Esophagus squamous epithelium (tissue), 5 donors: ENCODE measurements around the gene PHACTR4. TPM values are rescaled to one million over a fixed set of nuclear protein-coding genes. Genes with fewer than 3 reads are reported as not detected.
A peak's percentile ranks its signal among the peaks of the same experiment; 100 is the strongest.
"Not testable (repeated sequence)": the region's sequence is repeated elsewhere in the genome, so short reads cannot be mapped to it uniquely, and the experiment has no call there.

Experiments
- DNase-seq: peaks from one replicate; lab custom pipeline; 2025; lab: John Stamatoyannopoulos, UW
- H3K27ac ChIP-seq, 4 donors: fragments of 200-600 bp; sonication (generic); one replicate each; pipeline ENCODE4 v1.5.1; 2016 to 2019; ENCODE audit warnings: mild to moderate bottlenecking in 1 of 4
- H3K27me3 ChIP-seq, 4 donors: fragments of 200-600 bp; sonication (generic); 1 replicate in 3 of 4; 2 replicates in 1 of 4; pipeline versions ENCODE4 v1.5.1 to v1.6.0; 2017 to 2021; ENCODE audit warnings: antibody characterized with exemption in 1 of 4
- H3K36me3 ChIP-seq, 3 donors: fragments of 200-600 bp; sonication (generic); one replicate each; pipeline ENCODE4 v1.5.1; 2016 to 2019
- H3K4me1 ChIP-seq, 3 donors: fragments of 200-600 bp; sonication (generic); one replicate each; pipeline ENCODE4 v1.5.1; 2017 to 2019
- H3K4me3 ChIP-seq, 4 donors: fragments of 200-600 bp; sonication (generic); 1 replicate in 3 of 4; 2 replicates in 1 of 4; pipeline ENCODE4 v1.5.1; 2016 to 2019; ENCODE audit warnings: mild to moderate bottlenecking in 2 of 4, moderate library complexity in 1 of 4
- H3K9me3 ChIP-seq, 3 donors: fragments of 200-600 bp; sonication (generic); one replicate each; pipeline ENCODE4 v1.5.1; 2016 to 2019
- POLR2A ChIP-seq, 4 donors: fragments of 450-650 bp; IDR thresholded peaks; one replicate each; pipeline ENCODE4 v1.6.1; 2017; ENCODE audit warnings: antibody characterized with exemption in 4 of 4, mild to moderate bottlenecking in 4 of 4, moderate library complexity in 3 of 4
- WGBS, 2 donors: methylation state at CpG; one replicate each; pipeline ENCODE4 v1.1.5; 2018; 5-methylcytosine and 5-hydroxymethylcytosine counted together
- intact Hi-C: fragments of 100-400 bp; cut with DNase I; formaldehyde crosslinking; loops from one replicate; pipeline ENCODE4 v1.15.0; 2022
- total RNA-seq, 4 donors: library from RNA; depleted of rRNA; stranded (reverse); fragments of >200 nt; gene quantifications; one replicate each; pipeline ENCODE4 v1.1.0, GENCODE V29; 2016
- TF ChIP-seq, protein P1 (sequence below), 6 experiments: fragments of 450-650 bp in 4 of 6; fragments of 200-600 bp in 2 of 6; sonication (generic) in 2 of 6; IDR thresholded peaks; one replicate each; pipeline ENCODE4 v1.5.1; 2016 to 2019; ENCODE audit warnings: antibody characterized with exemption in 6 of 6, mild to moderate bottlenecking in 4 of 6, moderate library complexity in 4 of 6
- donor health status: DM: yes; HTN: yes; CAD: no.

The PHACTR4 gene
- total RNA-seq, 4 donors from 2014 or later = 33.4 to 41.0 (median 36.3) TPM

DNA sequence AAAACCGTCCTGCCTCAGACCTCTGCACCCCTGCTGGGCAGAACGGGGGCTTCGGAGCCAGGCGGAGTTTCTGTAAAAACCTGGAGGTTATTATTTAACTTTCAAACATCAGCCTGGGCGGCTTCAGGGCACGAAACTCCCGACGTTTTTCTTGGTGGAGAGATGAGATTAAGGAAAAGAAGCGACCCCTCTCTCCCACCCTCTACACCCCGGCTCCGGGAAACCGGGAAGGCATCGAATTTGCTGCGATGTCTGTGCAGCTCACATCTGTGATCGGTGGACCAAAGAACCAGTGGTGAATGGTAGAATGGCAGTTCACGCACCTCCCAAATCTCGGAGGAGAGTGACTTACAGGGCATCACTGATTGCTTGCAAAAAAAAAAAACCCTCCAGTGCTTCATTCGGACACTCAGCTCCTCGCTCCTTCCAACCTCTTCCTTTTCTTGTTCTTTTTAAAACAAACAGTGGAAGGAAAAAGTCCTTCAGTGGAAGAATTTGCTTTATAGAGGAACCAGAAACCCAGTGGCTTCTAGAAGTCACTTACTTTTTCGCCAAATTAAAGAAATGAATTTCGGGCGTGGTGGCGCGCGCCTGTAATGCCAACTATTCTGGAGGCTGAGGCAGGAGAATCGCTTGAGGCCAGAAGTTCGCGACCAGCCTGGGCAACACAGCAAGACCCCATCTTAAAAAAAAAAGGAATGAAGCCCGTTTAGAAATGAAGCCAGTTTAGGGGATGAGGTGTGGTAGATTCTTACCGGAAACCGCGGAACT is 884 bp downstream of the PHACTR4 start:
- Histone ChIP-seq H3K4me1 (peaks cover 26 to 75% (median 29%) of the 10 kb centered on the region in 3 donors), H3K27me3 (no peaks in the 10 kb centered on the region), H3K36me3 (no peaks in the 10 kb centered on the region), H3K4me3 (peak overlapping the region; percentile 73 to 93 (median 89)), H3K9me3 (no peaks in the 10 kb centered on the region), H3K27ac (peak overlapping the region; percentile 92 to 97 (median 96))
- no peak for DNase-seq
- TF ChIP-seq POLR2A (IDR thresholded peaks at IDR 0.05) = no peak
- TF ChIP-seq, protein P1, sequence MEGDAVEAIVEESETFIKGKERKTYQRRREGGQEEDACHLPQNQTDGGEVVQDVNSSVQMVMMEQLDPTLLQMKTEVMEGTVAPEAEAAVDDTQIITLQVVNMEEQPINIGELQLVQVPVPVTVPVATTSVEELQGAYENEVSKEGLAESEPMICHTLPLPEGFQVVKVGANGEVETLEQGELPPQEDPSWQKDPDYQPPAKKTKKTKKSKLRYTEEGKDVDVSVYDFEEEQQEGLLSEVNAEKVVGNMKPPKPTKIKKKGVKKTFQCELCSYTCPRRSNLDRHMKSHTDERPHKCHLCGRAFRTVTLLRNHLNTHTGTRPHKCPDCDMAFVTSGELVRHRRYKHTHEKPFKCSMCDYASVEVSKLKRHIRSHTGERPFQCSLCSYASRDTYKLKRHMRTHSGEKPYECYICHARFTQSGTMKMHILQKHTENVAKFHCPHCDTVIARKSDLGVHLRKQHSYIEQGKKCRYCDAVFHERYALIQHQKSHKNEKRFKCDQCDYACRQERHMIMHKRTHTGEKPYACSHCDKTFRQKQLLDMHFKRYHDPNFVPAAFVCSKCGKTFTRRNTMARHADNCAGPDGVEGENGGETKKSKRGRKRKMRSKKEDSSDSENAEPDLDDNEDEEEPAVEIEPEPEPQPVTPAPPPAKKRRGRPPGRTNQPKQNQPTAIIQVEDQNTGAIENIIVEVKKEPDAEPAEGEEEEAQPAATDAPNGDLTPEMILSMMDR (IDR thresholded peaks at IDR 0.05) = peak in 4 of 6 experiments; percentile 23 to 48 (median 28)
- intact Hi-C loops = no loop called here
- WGBS, 2 donors = 40 to 42% methylated on average over 23 to 25 of the region's 32 CpGs

DNA sequence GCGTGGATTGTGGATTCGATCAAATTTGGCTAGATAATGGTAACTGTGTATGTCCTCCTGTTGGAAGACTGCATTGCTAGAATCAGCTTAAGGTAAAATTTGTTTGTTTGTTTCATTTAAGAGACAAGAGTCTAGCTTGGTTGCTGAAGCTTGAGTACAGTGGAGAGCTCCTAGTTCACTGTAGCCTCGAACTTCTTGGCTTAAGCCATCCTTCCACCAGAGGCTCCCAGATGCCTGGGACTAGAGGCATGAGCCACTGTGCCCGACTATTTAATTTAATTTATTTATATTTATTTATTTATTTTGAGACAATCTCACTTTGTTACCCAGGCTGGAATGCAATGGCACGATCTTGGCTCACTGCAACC is 1.5 kb downstream of the PHACTR4 start:
- WGBS, 2 donors = 86 to 87% methylated on average over 5 of the region's 5 CpGs
- Histone ChIP-seq H3K4me3 (peak overlapping the region in 1 of 4 donors; percentile 92), H3K36me3 (no peaks in the 10 kb centered on the region), H3K27ac (peak overlapping the region in 2 of 4 donors; percentile 96 to 97), H3K27me3 (no peaks in the 10 kb centered on the region), H3K9me3 (no peaks in the 10 kb centered on the region), H3K4me1 (peaks cover 26 to 70% (median 29%) of the 10 kb centered on the region in 3 donors)
- no peak for DNase-seq
- TF ChIP-seq, protein P1 (IDR thresholded peaks at IDR 0.05) = no peak
- TF ChIP-seq POLR2A (IDR thresholded peaks at IDR 0.05) = no peak
- intact Hi-C loops = no loop called here

DNA sequence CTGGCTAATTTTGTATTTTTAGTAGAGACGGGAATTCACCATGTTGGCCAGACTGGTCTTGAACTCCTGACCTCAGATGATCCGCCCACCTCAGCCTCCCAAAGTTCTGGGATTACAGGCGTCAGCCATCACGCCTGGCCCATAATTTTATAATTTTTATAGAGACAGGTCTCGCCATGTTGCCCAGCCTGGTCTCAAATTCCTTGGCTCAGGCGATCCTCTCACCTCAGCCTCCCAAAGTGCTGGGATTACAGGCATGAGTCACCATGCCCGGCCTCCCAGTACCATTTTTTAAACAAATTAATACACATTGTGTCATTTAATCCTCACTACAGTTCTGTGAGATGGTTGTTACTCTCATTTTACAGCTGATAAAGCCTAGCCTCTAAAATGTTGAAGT is 3.9 kb downstream of the PHACTR4 start:
- H3K9me3 ChIP-seq, DNase-seq, H3K36me3 ChIP-seq, intact Hi-C loops, H3K27me3 ChIP-seq, H3K4me3 ChIP-seq: not testable (repeated sequence)
- Histone ChIP-seq H3K4me1 (peaks cover 23 to 61% (median 29%) of the 10 kb centered on the region in 3 donors), H3K27ac (peak overlapping the region; percentile 30 to 69 (median 57))
- 43 to 57% methylated on average over 7 of the region's 7 CpGs for WGBS, 2 donors

DNA sequence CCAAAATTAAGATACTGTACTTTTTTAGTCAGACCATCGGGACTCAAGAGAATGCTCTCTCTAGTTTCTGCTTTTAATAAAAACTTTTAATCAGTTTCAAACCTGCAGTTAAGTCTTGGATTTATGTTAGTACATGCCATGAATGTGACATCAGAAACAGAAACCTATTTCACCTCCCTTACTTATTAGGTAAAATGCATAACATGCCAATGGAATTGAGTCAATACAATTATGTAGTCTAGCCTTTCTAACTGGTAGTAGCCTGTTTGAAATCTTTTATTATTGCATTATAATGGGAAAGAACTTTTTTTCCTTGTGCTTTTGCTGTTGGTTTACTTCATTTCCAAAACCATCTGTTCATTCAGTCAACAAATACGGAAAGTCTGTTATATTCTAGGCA is 4.8 kb downstream of the PHACTR4 start:
- 32 to 36% methylated on average over 2 of the region's 2 CpGs for WGBS, 2 donors
- Histone ChIP-seq H3K9me3 (no peaks in the 10 kb centered on the region), H3K27ac (peak overlapping the region; percentile 30 to 69 (median 57)), H3K4me1 (peaks cover 20 to 55% (median 24%) of the 10 kb centered on the region in 3 donors), H3K4me3 (no peak overlapping the region), H3K27me3 (no peaks in the 10 kb centered on the region), H3K36me3 (no peaks in the 10 kb centered on the region)
- intact Hi-C loops = no loop called here
- no peak for DNase-seq
- TF ChIP-seq POLR2A (IDR thresholded peaks at IDR 0.05) = no peak
- TF ChIP-seq, protein P1 (IDR thresholded peaks at IDR 0.05) = no peak

DNA sequence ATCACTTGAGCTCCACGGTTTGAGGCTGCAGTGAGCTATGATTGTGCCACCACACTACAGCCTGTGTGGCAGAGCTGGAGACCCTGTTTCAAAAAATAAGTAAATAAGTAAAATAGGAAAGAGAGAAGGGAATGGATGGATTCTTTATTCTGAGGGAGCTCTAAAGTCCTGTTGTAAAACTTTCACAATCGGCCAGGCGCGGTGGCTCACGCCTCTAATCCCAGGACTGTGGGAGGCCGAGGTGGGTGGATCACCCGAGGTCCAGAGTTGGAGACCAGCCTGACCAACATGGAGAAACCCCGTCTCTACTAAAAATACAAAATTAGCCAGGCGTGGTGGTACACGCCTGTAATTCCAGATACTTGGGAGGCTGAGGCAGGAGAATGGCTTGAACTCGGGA is 6.1 kb downstream of the PHACTR4 start:
- H3K4me1 ChIP-seq = peaks cover 18 to 49% (median 23%) of the 10 kb centered on the region in 3 donors
- H3K36me3 ChIP-seq, DNase-seq, H3K27me3 ChIP-seq, H3K9me3 ChIP-seq, H3K27ac ChIP-seq, H3K4me3 ChIP-seq, intact Hi-C loops: not testable (repeated sequence)
- 88 to 94% methylated on average over 11 of the region's 11 CpGs for WGBS, 2 donors

DNA sequence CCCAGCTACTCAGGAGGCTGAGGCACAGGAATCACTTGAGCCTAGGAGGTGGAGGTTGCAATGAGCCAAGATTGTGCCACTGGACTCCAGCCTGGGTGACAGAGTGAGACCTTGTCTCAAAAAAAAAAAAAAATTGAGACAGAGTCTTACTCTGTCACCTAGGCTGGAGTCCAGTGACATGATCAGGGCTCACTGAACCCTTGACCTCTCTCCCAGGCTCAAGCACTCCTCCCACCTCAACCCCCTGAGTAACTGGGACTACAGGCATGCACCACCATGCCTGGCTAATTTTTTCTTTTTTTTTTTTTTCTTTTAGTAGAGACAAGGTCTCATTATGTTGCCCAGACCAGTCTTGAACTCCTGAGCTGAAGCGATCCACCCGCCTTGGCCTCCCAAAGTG is 6.7 kb downstream of the PHACTR4 start:
- H3K36me3 ChIP-seq, H3K27ac ChIP-seq, H3K27me3 ChIP-seq, DNase-seq, H3K9me3 ChIP-seq, intact Hi-C loops, H3K4me3 ChIP-seq: not testable (repeated sequence)
- WGBS, 2 donors = 94 to 100% methylated on average over 2 of the region's 2 CpGs
- H3K4me1 ChIP-seq = peaks cover 12 to 43% (median 17%) of the 10 kb centered on the region in 3 donors
